ENCODE data around the gene RAD51D.

The RAD51D gene

GRCh38 chr17:35089586-35090296 lies 29.9 kb downstream of the RAD51D start:
- DNase-seq: peak in 2 of 4 experiments; percentile 14 to 29

GRCh38 chr17:35088881-35089585 lies 30.6 kb downstream of the RAD51D start:
- DNase-seq: peak; percentile 82 to 87 (median 84)

GRCh38 chr17:35088356-35088880 lies 31.2 kb downstream of the RAD51D start:
- no peak for DNase-seq

GRCh38 chr17:35087731-35088355 lies 31.8 kb downstream of the RAD51D start:
- DNase-seq: no peak

- DNase-seq: no peak
Observed at GRCh38 chr17:35086931-35087573, 32.6 kb downstream of the RAD51D start.

GRCh38 chr17:35086164-35086563 lies 33.5 kb downstream of the RAD51D start:
- no peak for DNase-seq

- DNase-seq: no peak
Observed at GRCh38 chr17:35084987-35085386, 34.7 kb downstream of the RAD51D start.

GRCh38 chr17:35083071-35083470 lies 36.6 kb downstream of the RAD51D start:
- no peak for DNase-seq

GRCh38 chr17:35082073-35082657 lies 37.5 kb downstream of the RAD51D start:
- no peak for DNase-seq

GRCh38 chr17:35081638-35082037 lies 38.0 kb downstream of the RAD51D start:
- DNase-seq: no peak

- no peak for DNase-seq
Observed at GRCh38 chr17:35080536-35080935, 39.1 kb downstream of the RAD51D start.

GRCh38 chr17:35079547-35080423 lies 39.9 kb downstream of the RAD51D start:
- no peak for DNase-seq

- no peak for DNase-seq
Observed at GRCh38 chr17:35076874-35077273, 42.8 kb downstream of the RAD51D start.

- DNase-seq: no peak
Observed at GRCh38 chr17:35074711-35075707, 44.7 kb downstream of the RAD51D start.

GRCh38 chr17:35073991-35074627 lies 45.6 kb downstream of the RAD51D start:
- no peak for DNase-seq

GRCh38 chr17:35073183-35073790 lies 46.4 kb downstream of the RAD51D start:
- no peak for DNase-seq

- DNase-seq: no peak
Observed at GRCh38 chr17:35069311-35069710, 50.3 kb downstream of the RAD51D start.

GRCh38 chr17:35068249-35068648 lies 51.4 kb downstream of the RAD51D start:
- no peak for DNase-seq

- no peak for DNase-seq
Observed at GRCh38 chr17:35065880-35066279, 53.8 kb downstream of the RAD51D start.

Data from activated CD4-positive, CD25-positive, alpha-beta regulatory T cell (primary cell).